Effector memory CD4-positive, alpha-beta T cell (primary cell): Measurements from ENCODE around the gene MESD.

ENCODE experiments used
- DNase-seq, 3 donors: peaks; one replicate each; pipeline ENCODE4 v3.0.0-alpha.2; 2020
- H3K27ac ChIP-seq: 2 replicates; pipeline ENCODE4 v1.7.0; 2013; ENCODE audit warnings: mild to moderate bottlenecking, low read length, moderate library complexity; ENCODE audit not compliant: insufficient read depth, poor library complexity, severe bottlenecking
- H3K27me3 ChIP-seq: replicated peaks from 2 replicates; pipeline ENCODE4 v1.7.0; 2013; ENCODE audit warnings: mild to moderate bottlenecking, low read length; ENCODE audit not compliant: insufficient read depth, control insufficient read depth, poor library complexity, severe bottlenecking
- H3K36me3 ChIP-seq: 2 replicates; pipeline ENCODE4 v1.7.0; 2013; ENCODE audit warnings: mild to moderate bottlenecking, low read length, moderate library complexity; ENCODE audit not compliant: control insufficient read depth, insufficient read depth
- H3K4me1 ChIP-seq: 2 replicates; pipeline ENCODE4 v1.7.0; 2013; ENCODE audit warnings: low read length, mild to moderate bottlenecking; ENCODE audit not compliant: control insufficient read depth, insufficient read depth, poor library complexity, severe bottlenecking
- H3K4me3 ChIP-seq: 2 replicates; pipeline ENCODE4 v1.7.0; 2013; ENCODE audit warnings: low read length, low read depth, mild to moderate bottlenecking; ENCODE audit not compliant: insufficient read depth, poor library complexity, severe bottlenecking
- H3K9me3 ChIP-seq: 2 replicates; pipeline ENCODE4 v1.7.0; 2013; ENCODE audit warnings: mild to moderate bottlenecking, low read length, moderate library complexity; ENCODE audit not compliant: control insufficient read depth

MESD gene

DNA sequence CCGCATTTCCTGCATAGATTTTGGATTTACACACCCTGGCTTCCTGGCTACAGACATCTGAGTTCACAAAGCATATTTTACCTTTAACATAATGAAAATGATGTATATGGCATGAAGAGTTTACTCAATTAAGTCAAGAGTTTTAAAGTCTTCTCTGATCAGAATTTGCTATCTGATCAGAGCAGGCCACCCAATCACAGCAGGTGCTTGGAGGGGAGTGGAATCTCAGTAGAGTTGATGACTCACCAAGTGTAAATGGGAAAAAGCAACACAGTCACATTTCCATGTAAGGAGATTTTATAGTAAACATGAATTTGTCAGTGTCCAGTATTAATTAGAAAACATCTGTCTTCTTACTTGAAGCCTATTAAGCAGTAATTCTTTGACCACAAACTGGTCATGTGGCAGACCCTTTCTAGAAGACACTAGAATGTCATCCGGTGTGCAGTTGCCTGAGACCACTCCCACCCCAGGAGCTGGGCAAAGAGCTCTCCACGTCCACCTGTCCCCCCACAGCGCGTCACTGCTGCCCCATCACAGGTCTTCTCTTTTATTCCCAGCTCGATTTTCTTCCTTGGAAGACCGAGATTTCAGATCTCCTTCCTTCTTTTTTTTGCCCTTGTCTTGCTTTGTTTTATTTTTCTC lies 10.8 kb downstream of the MESD start:
- Histone ChIP-seq H3K27me3 (no peaks in the 10 kb centered on the region), H3K9me3 (no peaks in the 10 kb centered on the region), H3K27ac (no peak overlapping the region), H3K36me3 (peaks cover 23% of the 10 kb centered on the region), H3K4me1 (no peaks in the 10 kb centered on the region), H3K4me3 (no peak overlapping the region)
- no peak for DNase-seq

GRCh38 chr15:80977627-80978036 lies 12.0 kb downstream of the MESD start:
- no peak overlapping the region for H3K4me3 ChIP-seq
- H3K4me1 ChIP-seq: no peaks in the 10 kb centered on the region
- H3K27ac ChIP-seq: peak overlapping the region; percentile 2
- H3K9me3 ChIP-seq: no peaks in the 10 kb centered on the region
- no peaks in the 10 kb centered on the region for H3K27me3 ChIP-seq
- peaks cover 23% of the 10 kb centered on the region for H3K36me3 ChIP-seq
- peak in 1 of 3 donors; percentile 22 for DNase-seq

DNA sequence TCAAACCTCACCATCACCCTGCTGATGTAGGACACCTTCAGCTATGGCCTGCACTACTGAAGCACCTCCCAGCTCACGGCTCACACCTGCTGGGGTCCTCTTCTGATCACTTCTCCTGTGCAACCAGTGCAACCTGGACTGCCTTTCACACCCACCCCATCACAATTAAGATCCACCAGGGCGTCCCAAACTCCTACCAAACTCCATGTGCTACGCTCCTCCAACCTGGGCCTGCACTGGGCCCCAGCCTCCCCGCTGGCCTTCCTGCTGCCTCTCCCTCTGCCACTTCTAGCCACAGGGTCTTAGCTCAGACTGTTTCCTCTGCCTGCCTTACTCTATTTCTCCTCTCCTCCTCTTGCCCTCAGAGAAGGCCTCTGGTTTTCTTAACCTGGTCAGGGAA lies 12.8 kb downstream of the MESD start:
- peaks cover 23% of the 10 kb centered on the region for H3K36me3 ChIP-seq
- no peak overlapping the region for H3K4me3 ChIP-seq
- no peaks in the 10 kb centered on the region for H3K27me3 ChIP-seq
- no peaks in the 10 kb centered on the region for H3K4me1 ChIP-seq
- no peak for DNase-seq
- H3K9me3 ChIP-seq: no peaks in the 10 kb centered on the region
- peak overlapping the region; percentile 2 for H3K27ac ChIP-seq

- H3K9me3 ChIP-seq: no peaks in the 10 kb centered on the region
- no peaks in the 10 kb centered on the region for H3K4me1 ChIP-seq
- no peak overlapping the region for H3K4me3 ChIP-seq
- peaks cover 16% of the 10 kb centered on the region for H3K36me3 ChIP-seq
- no peak overlapping the region for H3K27ac ChIP-seq
- no peaks in the 10 kb centered on the region for H3K27me3 ChIP-seq
- DNase-seq: no peak
Measured at GRCh38 chr15:80974914-80975313, 14.7 kb downstream of the MESD start.

DNA sequence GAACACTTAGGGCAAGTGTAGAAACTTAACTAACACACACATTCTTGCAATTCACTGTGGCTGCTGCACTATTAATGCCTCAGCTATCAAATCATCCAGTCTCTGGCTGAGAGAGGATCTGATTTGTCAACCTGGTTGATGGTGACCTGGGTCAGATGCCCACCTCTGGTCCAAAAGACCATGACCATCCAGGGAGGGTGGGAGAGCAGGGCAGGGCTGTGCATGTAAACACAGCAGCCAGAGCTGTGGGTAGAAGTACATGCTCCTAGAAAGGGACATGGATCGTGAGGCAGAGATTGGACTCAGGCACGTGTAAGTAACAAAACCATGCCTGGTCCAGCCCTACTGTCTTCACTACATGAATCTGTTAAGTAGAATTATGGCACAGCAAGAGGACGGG lies 17.3 kb downstream of the MESD start:
- no peak overlapping the region for H3K4me3 ChIP-seq
- DNase-seq: no peak
- no peaks in the 10 kb centered on the region for H3K27me3 ChIP-seq
- no peak overlapping the region for H3K27ac ChIP-seq
- no peaks in the 10 kb centered on the region for H3K9me3 ChIP-seq
- H3K4me1 ChIP-seq: no peaks in the 10 kb centered on the region
- peaks cover 13% of the 10 kb centered on the region for H3K36me3 ChIP-seq

DNA sequence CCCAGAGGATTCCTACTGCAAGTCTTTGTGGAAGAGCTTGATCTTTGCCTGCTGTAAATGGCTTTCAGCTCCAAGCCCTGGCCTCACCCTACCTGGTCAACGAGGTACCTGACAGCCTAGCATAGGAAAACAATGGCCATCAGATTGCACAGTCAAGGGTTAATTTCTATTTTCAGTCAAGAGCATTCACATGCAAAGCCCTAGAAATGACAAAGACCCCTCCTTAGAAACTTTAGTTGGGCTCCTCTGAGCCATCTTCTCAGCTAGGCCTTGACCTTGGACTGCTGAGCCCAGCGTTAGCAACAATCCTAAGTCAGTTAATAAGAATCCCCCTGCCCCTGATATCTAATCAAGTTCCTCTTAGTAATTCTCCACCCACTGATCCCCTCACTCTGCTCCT lies 18.5 kb downstream of the MESD start:
- H3K27ac ChIP-seq: no peak overlapping the region
- no peak for DNase-seq
- H3K9me3 ChIP-seq: no peaks in the 10 kb centered on the region
- no peak overlapping the region for H3K4me3 ChIP-seq
- H3K27me3 ChIP-seq: no peaks in the 10 kb centered on the region
- H3K36me3 ChIP-seq: peaks cover 13% of the 10 kb centered on the region
- no peaks in the 10 kb centered on the region for H3K4me1 ChIP-seq

DNA sequence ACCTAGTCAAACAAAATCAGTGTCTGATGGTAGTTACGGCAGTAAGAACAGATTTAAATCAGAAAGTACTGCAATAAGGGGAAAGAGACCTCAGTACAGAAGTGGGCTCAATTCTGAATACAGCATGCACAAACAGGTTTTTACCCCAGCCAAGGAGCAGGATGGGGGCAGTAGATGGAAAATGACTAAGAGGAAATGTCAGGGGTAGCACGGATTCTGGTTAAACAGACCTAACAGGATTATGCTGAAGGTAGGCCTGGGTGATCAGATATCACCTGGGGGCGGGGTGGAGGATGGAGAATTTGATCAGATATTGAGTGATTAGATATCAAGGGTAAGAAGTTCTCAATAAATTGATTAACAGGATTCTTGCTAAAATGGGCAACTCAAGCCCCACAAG lies 19.0 kb downstream of the MESD start:
- DNase-seq: no peak
- H3K36me3 ChIP-seq: peaks cover 13% of the 10 kb centered on the region
- no peaks in the 10 kb centered on the region for H3K9me3 ChIP-seq
- no peak overlapping the region for H3K4me3 ChIP-seq
- H3K27me3 ChIP-seq: no peaks in the 10 kb centered on the region
- no peaks in the 10 kb centered on the region for H3K4me1 ChIP-seq
- H3K27ac ChIP-seq: no peak overlapping the region

DNA sequence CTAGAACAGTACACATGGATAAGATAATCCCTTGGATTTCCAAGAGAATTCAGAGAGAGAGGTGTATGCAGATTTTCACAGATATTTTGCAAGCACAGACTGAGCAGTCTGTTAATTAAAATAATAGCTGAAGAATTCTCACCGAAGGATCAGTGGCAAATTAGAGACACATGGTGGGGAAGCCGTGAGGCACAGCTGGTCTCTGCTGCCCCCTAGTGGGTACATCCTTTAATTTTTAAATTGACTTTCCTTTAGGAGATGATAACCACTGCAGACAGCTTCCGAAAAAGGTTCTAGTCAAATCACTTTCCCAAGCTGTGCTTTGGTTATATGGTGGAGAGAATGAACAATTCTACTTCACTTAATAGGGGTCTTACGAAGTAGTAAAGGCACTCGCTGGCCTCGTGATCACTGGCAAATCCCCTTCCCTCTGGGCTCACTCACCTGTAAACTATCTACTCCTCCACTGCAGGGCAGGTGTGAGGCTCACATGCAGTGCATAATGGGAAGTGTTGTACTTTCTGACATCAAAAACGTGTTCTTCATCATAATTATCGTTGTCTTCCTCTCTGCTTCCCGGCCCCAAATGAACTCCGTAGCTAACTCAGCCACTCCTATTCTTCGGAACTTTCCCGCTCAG lies 19.5 kb downstream of the MESD start:
- DNase-seq: peak; percentile 5 to 45 (median 12)
- H3K4me3 ChIP-seq: no peak overlapping the region
- H3K27me3 ChIP-seq: no peaks in the 10 kb centered on the region
- H3K9me3 ChIP-seq: no peaks in the 10 kb centered on the region
- no peaks in the 10 kb centered on the region for H3K4me1 ChIP-seq
- no peak overlapping the region for H3K27ac ChIP-seq
- H3K36me3 ChIP-seq: peaks cover 13% of the 10 kb centered on the region

- H3K27me3 ChIP-seq: no peaks in the 10 kb centered on the region
- H3K4me1 ChIP-seq: no peaks in the 10 kb centered on the region
- H3K4me3 ChIP-seq: no peak overlapping the region
- peaks cover 13% of the 10 kb centered on the region for H3K36me3 ChIP-seq
- no peaks in the 10 kb centered on the region for H3K9me3 ChIP-seq
- DNase-seq: no peak
- no peak overlapping the region for H3K27ac ChIP-seq
Measured at GRCh38 chr15:80969316-80969715, 20.3 kb downstream of the MESD start.

DNA sequence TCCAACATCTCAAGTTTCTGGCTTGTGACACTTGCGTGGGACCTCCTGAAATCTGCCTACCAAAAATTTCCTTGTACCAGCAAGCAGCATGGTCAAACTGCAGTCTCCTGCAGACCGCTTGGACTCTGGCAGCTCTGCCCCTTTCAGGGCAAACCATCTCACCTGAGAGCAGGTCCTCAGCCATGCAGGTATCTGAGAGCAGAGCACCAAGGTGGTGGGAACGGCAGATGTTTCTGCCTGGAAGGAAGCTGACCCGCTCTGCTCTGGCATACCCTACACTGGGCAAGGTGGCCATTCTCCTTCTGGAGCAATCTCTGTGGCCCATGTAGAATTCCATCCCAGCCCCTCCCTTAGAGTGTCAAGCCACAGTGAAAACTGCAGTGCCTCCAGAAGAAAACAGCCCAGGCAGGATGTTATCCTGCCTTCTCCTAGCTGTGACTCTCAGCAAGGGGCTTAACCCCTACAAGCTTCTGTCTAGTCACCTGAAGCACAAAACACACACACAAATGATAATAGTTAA lies 21.6 kb downstream of the MESD start:
- H3K9me3 ChIP-seq: no peaks in the 10 kb centered on the region
- H3K4me1 ChIP-seq: no peaks in the 10 kb centered on the region
- no peak overlapping the region for H3K4me3 ChIP-seq
- H3K36me3 ChIP-seq: peaks cover 13% of the 10 kb centered on the region
- H3K27ac ChIP-seq: no peak overlapping the region
- no peak for DNase-seq
- no peaks in the 10 kb centered on the region for H3K27me3 ChIP-seq
